Posterior cingulate gyrus (tissue), 11 donors: ENCODE data around the gene TMEM139.

ENCODE experiments used
- DNase-seq, 10 donors: peaks; one replicate each; pipeline versions ENCODE4 v3.0.0 to v3.0.0-alpha.2; 2020 to 2021; ENCODE audit warnings: mixed read lengths in 3 of 10
- intact Hi-C: fragments of 100-400 bp; cut with DNase I; formaldehyde crosslinking; loops from one replicate; pipeline ENCODE4 v1.15.1; 2023

The TMEM139 gene

GRCh38 chr7:143284591-143285469 lies at the start of gene TMEM139:
TMEM139 (plus strand) TSS chr7:143284958; CDS start chr7:143285958, 1,000 bp downstream.
- DNase-seq = peak in 2 of 10 donors; percentile 29 to 53
- intact Hi-C loops = no loop called here

- DNase-seq = no peak
- intact Hi-C loops = no loop called here
These were observed 49.2 kb upstream of the TMEM139 start for GRCh38 chr7:143235561-143235960.

GRCh38 chr7:143236408-143236990 lies 48.3 kb upstream of the TMEM139 start:
- no peak for DNase-seq
- intact Hi-C loops = no loop called here

- DNase-seq = no peak
- intact Hi-C loops = no loop called here
These were observed 47.4 kb upstream of the TMEM139 start for GRCh38 chr7:143237366-143237765.

- intact Hi-C loops = no loop called here
- DNase-seq = peak in 1 of 10 donors; percentile 79
These were observed 46.3 kb upstream of the TMEM139 start for GRCh38 chr7:143238289-143238980.

- intact Hi-C loops = loop anchor here (1.0 to 2.0 kb wide), 2 partner anchors 65 to 177 kb away; no protein-coding TSS in a partner anchor
- no peak for DNase-seq
These were observed 44.9 kb upstream of the TMEM139 start for GRCh38 chr7:143239813-143240212.

GRCh38 chr7:143240291-143241168 lies 44.2 kb upstream of the TMEM139 start:
- peak in 8 of 10 donors; percentile 41 to 94 (median 72) for DNase-seq

GRCh38 chr7:143242306-143242705 lies 42.5 kb upstream of the TMEM139 start:
- no peak for DNase-seq
- intact Hi-C loops = no loop called here

More at GRCh38 chr7:143240291-143241168, 44.2 kb upstream of the TMEM139 start:
- intact Hi-C loops = loop anchor here (1.0 to 2.0 kb wide), 2 partner anchors 65 to 176 kb away; no protein-coding TSS in a partner anchor

- intact Hi-C loops = no loop called here
- no peak for DNase-seq
These were observed 41.6 kb upstream of the TMEM139 start for GRCh38 chr7:143243111-143243510.

- DNase-seq = no peak
- intact Hi-C loops = no loop called here
These were observed 41.1 kb upstream of the TMEM139 start for GRCh38 chr7:143243614-143244013.

GRCh38 chr7:143244321-143244720 lies 40.4 kb upstream of the TMEM139 start:
- intact Hi-C loops = no loop called here
- no peak for DNase-seq

- intact Hi-C loops = no loop called here
- no peak for DNase-seq
These were observed 39.6 kb upstream of the TMEM139 start for GRCh38 chr7:143245123-143245522.

GRCh38 chr7:143247372-143247771 lies 37.4 kb upstream of the TMEM139 start:
- intact Hi-C loops = no loop called here
- DNase-seq = no peak

GRCh38 chr7:143248761-143249354 lies 35.9 kb upstream of the TMEM139 start:
- intact Hi-C loops = no loop called here
- no peak for DNase-seq

- no peak for DNase-seq
- intact Hi-C loops = no loop called here
These were observed 34.6 kb upstream of the TMEM139 start for GRCh38 chr7:143250199-143250598.

GRCh38 chr7:143250822-143251221 lies 33.9 kb upstream of the TMEM139 start:
- intact Hi-C loops = no loop called here

GRCh38 chr7:143252006-143252405 lies 32.8 kb upstream of the TMEM139 start:
- intact Hi-C loops = no loop called here

More at GRCh38 chr7:143250822-143251221, 33.9 kb upstream of the TMEM139 start:
- no peak for DNase-seq

GRCh38 chr7:143255564-143255963 lies 29.2 kb upstream of the TMEM139 start:
- no peak for DNase-seq
- intact Hi-C loops = no loop called here

More at GRCh38 chr7:143252006-143252405, 32.8 kb upstream of the TMEM139 start:
- DNase-seq = no peak

- intact Hi-C loops = no loop called here
- no peak for DNase-seq
These were observed 28.4 kb upstream of the TMEM139 start for GRCh38 chr7:143256325-143256724.

- DNase-seq = no peak
- intact Hi-C loops = no loop called here
These were observed 27.8 kb upstream of the TMEM139 start for GRCh38 chr7:143256932-143257331.
